Activated CD4-positive, CD25-positive, alpha-beta regulatory T cell treated with anti-CD3 and anti-CD28 coated beads, Interleukin-2, amount 50 U/mL, for 72 hours (primary cell): ENCODE results near the gene GPR68.
"Not testable (repeated sequence)": the region's sequence is repeated elsewhere in the genome, so short reads cannot be mapped to it uniquely, and the experiment has no call there.

Experiments used
- DNase-seq: peaks from one replicate; pipeline ENCODE4 v3.0.0; 2021

The GPR68 gene

GRCh38 chr14:91252871-91253794 is 8.6 kb upstream of the GPR68 start:
- DNase-seq: peak; percentile 67

DNA sequence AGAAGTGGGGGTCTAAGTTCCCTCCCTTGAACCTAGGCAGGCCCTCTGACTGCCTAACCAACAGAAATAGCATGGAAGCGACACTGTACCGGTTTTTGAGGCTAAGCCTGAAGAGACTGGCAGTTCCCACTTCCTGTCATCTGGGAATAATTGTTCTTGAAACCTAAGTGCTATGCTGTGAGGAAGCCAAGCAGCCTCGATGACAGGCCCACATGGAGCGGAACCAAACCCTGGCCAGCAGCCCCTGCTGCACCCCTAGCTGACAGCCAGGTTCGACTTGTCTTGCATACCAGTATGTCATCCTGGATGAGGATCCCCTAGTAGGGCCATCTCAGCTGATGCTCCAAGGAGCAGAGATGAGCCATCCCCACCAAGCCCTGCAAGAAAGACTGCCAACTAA is 6.4 kb upstream of the GPR68 start:
- no peak for DNase-seq

GRCh38 chr14:91249841-91250616 is 5.5 kb upstream of the GPR68 start:
- DNase-seq: peak; percentile 59

DNA sequence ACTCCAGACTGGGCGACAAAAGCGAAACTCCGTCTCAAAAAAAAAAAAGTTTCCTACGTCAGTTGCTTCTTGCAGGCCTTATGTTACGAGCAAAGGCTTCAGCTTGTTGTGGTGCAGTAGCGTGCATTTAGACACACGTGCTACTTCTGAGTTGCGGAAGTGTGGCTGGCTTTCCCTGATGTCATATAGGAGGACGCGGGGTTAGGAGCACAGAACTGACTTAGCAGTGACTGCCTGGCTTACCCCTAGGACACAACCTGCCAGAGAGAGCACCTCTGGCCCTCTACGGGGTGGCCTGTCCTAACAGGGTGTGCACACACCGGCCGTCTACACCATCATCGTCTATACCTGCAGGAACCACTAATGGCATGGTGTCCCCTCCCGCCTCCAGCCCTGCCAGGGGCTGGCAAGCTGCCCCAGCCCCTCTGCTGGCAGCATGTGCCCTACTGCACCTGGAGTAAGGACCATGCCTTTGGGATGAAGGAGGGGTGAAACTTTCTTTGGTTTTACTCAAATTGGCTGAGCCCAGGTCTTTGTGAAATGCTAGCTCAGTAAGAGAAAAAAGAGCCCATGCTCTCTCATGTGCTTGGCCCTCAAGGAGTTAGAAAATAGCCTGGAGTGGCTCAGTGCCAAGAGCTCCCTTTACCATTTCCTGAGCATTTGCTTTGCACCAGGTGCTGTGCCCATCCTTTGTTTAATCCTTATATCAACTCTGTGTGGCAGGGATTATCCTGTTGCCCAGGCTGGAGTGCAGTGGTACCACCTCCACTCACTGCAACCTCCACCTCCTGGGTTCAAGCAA is 1.7 kb upstream of the GPR68 start:
- peak; percentile 62 for DNase-seq

GRCh38 chr14:91245616-91246015 is 1.1 kb upstream of the GPR68 start:
- DNase-seq: not testable (repeated sequence)

- DNase-seq: peak; percentile 69
These were observed 525 bp upstream of the GPR68 start for GRCh38 chr14:91245029-91245428.

DNA sequence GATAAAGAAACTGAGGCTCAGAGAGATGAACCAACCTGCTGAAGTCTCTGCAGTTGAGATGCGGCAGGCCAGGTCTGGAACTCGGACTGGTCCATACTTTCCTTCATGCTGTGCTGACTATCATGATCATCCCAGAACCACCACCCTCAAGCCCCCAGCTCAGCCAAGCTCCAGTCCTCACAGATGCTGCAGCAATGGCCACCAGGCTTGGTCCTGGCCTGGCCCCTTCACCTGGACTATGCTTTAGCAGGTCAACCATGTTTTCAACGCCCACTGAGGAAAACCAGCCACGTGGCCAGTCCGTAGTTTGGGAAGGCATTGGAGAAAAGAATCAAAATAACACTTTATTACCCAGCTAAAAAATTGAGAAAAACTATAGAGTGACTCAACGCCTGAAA is 1.4 kb downstream of the GPR68 start:
- DNase-seq: no peak

GRCh38 chr14:91242635-91243034 is 1.9 kb downstream of the GPR68 start:
- no peak for DNase-seq

GRCh38 chr14:91241863-91242262 is 2.6 kb downstream of the GPR68 start:
- no peak for DNase-seq

- DNase-seq: no peak
These were observed 5.8 kb downstream of the GPR68 start for GRCh38 chr14:91238661-91239060.

- no peak for DNase-seq
These were observed 6.4 kb downstream of the GPR68 start for GRCh38 chr14:91238085-91238484.

DNA sequence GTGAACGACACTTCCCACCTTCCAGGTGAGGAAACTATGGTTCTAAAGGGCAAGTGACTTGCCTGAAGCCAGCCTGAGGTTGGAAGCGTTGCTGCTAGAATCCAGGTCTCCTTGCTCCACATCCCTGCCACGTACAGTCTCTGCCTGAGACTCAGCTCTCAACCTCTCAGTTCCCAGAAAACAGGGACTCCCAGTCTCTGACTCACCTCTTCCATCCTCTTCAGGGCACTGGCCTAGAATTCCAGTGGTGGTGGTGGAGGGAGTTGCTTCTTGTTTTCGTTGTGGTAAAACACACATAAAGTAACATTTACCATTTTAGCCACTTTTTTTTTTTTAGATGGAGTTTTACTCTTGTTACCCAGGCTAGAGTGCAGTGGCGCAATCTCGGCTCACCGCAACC is 7.3 kb downstream of the GPR68 start:
- DNase-seq: no peak

DNA sequence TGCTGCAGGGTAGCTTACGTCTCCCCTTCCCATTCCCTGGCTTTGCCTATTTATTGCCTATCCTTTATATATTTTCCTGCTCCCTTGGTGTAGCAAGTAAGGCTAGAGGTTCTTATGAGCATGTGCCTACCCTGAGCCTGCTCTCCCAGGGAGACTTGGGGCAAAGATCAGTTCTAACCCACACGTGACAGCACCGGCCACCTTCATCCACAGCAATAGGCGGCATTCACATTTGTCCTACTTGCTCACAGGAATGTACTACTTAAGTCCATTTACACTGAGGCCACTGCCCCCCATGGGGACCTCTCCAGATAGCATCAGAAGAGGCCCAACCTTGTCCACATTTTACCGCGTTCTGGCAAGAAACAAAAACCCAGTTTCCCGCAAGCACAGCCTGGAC is 8.7 kb downstream of the GPR68 start:
- DNase-seq: no peak

- DNase-seq: no peak
These were observed 9.8 kb downstream of the GPR68 start for GRCh38 chr14:91234791-91235114.

DNA sequence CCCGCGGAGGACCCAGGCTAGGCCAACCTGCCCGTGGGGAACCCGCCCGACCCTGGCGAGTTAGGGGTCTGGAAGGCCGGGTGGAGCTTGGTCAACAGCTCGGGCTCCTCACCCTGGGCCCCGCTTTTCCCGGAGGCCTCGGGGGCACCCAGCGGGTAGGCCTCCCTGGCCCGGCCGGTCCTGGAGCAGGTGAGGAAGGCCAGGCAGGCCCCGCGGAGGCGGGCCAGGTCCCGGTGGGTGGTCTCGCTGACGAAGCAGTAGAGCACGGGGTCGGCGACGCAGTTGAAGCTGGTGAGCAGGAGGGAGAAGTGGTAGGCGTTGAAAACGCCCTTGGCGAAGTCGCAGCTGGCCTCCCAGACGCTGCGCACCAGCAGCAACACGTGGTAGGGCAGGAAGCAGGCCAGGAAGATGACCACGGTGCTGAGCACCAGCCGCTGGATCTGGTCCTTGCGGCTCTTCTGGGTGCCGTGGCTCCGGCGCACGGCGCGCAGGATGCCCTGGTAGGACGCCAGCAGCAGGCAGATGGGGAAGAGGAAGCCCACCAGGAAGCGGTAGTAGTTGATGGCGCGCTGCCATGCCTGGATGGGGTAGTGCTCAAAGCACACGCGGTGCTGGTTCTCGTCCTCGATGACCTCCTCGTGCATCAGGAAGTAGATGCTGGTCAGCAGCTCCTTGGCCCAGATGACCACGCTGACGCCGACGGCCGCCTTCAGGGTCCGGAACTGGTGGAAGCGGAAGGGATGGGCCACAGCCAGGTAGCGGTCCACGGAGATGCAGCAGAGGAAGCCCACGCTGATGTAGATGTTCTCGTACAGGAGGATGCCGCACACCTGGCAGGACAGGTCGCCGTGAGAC is 10.3 kb downstream of the GPR68 start:
- DNase-seq: no peak

- no peak for DNase-seq
These were observed 11.9 kb downstream of the GPR68 start for GRCh38 chr14:91232603-91233002.

GRCh38 chr14:91232052-91232451 is 12.5 kb downstream of the GPR68 start:
- DNase-seq: no peak

GRCh38 chr14:91231446-91231845 is 13.1 kb downstream of the GPR68 start:
- DNase-seq: no peak

DNA sequence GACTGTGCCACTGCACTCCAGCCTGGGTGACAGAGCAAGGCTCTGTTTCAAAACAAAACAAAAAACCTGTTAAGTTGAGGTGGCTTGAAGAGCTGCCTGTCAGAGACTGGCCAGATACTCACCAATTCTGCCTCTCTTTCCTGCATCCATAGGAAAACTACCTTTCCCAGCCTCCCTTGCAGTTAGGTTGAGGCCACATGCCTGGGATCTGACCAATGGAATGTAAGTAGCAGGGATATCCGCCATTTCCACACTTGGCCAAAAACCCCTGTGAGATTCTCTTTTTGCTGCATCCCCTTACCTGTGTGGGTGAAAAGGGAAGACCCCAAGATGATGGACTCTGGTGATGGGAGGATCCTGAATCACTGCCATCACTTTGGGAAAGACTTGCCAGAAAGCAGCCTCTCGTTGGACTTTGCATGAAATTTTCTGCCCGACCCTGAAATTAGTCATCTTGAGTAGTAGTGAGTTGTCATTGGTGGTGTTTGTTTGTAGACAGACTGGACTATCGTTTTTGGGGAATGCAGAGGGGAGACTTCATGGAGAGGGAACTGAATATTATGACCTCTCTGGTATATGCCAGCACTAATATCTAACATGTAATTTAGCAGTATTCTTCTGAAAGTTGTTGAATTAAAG is 14.0 kb downstream of the GPR68 start:
- no peak for DNase-seq

GRCh38 chr14:91229743-91230200 is 14.7 kb downstream of the GPR68 start:
- peak; percentile 68 for DNase-seq

DNA sequence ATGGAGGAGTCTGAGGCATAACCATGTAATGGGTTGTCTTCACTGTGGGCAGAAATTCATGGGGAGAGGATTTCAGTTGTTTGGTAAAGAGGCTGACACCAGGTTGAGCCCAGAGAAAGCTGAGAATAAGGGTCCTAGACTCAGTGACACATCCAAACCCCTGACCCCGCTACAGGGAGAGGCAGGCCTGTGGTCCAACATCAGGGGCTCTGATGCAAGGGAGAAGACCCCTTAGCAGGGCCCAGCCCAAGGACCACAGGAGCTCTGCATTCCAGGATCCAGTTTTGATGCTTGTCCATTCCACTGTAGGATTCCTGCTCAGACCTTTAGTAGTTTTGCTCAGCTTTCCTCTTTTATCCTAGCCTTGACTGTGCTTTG is 15.5 kb downstream of the GPR68 start:
- no peak for DNase-seq
